Ovary (tissue), 9 donors: ENCODE measurements around the gene FTO. TPM values are rescaled to one million over a fixed set of nuclear protein-coding genes. Genes with fewer than 3 reads are reported as not detected.

Experiments used
- DNase-seq, 5 donors: peaks; one replicate each; pipeline ENCODE4 v3.0.0-alpha.2; 2019 to 2020
- H3K27ac ChIP-seq, 2 donors: fragments of 200-600 bp; one replicate each; pipeline versions ENCODE4 v1.5.1 to v1.8.0; 2019 to 2022
- H3K27me3 ChIP-seq: fragments of 200-600 bp; one replicate; pipeline ENCODE4 v1.8.0; 2022
- H3K36me3 ChIP-seq: fragments of 200-600 bp; sonication (generic); one replicate; pipeline ENCODE4 v1.5.1; 2019
- H3K4me1 ChIP-seq: one replicate; pipeline ENCODE4 v1.8.1; 2013; ENCODE audit warnings: mild to moderate bottlenecking, moderate library complexity; ENCODE audit not compliant: insufficient read depth
- H3K4me3 ChIP-seq: fragments of 200-600 bp; sonication (generic); one replicate; pipeline ENCODE4 v1.5.1; 2017
- H3K9me3 ChIP-seq, 2 donors: fragments of 200-600 bp in 1 of 2; sonication (generic) in 1 of 2; one replicate each; pipeline versions ENCODE4 v1.5.1 to v1.8.1; 2013 to 2019; ENCODE audit warnings: mild to moderate bottlenecking in 1 of 2, moderate library complexity in 1 of 2
- CTCF ChIP-seq, 3 donors: fragments of 450-650 bp in 2 of 3; fragments of 200-600 bp in 1 of 3; IDR thresholded peaks; one replicate each; pipeline versions ENCODE4 v1.5.1 to v1.8.0; 2016 to 2022; ENCODE audit warnings: antibody characterized with exemption in 3 of 3, mild to moderate bottlenecking in 1 of 3
- EP300 ChIP-seq: sonication (generic); formaldehyde crosslinking; IDR thresholded peaks from one replicate; pipeline ENCODE4 v1.6.1; 2017; ENCODE audit warnings: antibody characterized with exemption
- POLR2A ChIP-seq: fragments of 450-650 bp; IDR thresholded peaks from one replicate; pipeline ENCODE4 v1.6.1; 2017; ENCODE audit warnings: antibody characterized with exemption, mild to moderate bottlenecking, moderate library complexity
- WGBS, 3 donors: extraction: QIAGEN DNeasy Blood & Tissue Kit in 1 of 3; methylation state at CpG; one replicate each; pipeline versions ENCODE4 v1.1.5 to v1.1.7; 2013 to 2017; 5-methylcytosine and 5-hydroxymethylcytosine counted together
- intact Hi-C, 4 donors: fragments of 100-400 bp; cut with DNase I; formaldehyde crosslinking; loops; one replicate each; pipeline versions ENCODE4 v1.11.0 to v1.15.1; 2022 to 2023
- polyA plus RNA-seq, 2 donors: library from polyadenylated mRNA; stranded (reverse); fragments of 200-250 nt in 1 of 2; fragments of 350-450 nt in 1 of 2; fragmentation: Illumina TruSeq in 1 of 2; extraction: RNeasy Lipid Tissue Mini Kit (QIAGEN cat#74804) in 1 of 2; gene quantifications; one replicate each; pipeline ENCODE4 v1.2.3, GENCODE V29; 2013 to 2014
- total RNA-seq, 7 donors: library from RNA; depleted of rRNA in 2 of 7; stranded (reverse); fragments of >200 nt in 2 of 7; fragmentation: NEBNext Ultra II Directional in 3 of 7; extraction: Animal tissue kit (Norgen Biotek cat#: 25700) in 3 of 7; gene quantifications; one replicate each; pipeline versions ENCODE4 v1.1.0 to v1.2.4, GENCODE V29; 2016 to 2023
- donor health status: DM: no; HTN: no; CAD: no; lungs with moderate emphysema.
- donor health status: DM: no; HTN: no; CAD: no.
- donor health status: Bipolar disorder and iron deficiency.
- donor health status: DM: yes; HTN: yes; CAD: no.
- donor health status: DM: no; HTN: no; CAD: no.
- donor health status: DM: yes; HTN: yes; CAD: no.

FTO gene
- total and polyA plus RNA-seq, 9 donors, result 43.6 to 128 (median 91.4) TPM

GRCh38 chr16:54061454-54061853 is 357.5 kb downstream of the FTO start:
- TF ChIP-seq EP300 (no peak), POLR2A (no peak), CTCF (IDR thresholded peaks at IDR 0.05) (no peak)
- intact Hi-C loops, result no loop called here
- no peaks in the 10 kb centered on the region for H3K36me3 ChIP-seq
- no peaks in the 10 kb centered on the region for H3K9me3 ChIP-seq
- DNase-seq, result no peak
- H3K4me1 ChIP-seq, result peaks cover 1% of the 10 kb centered on the region
- H3K4me3 ChIP-seq, result no peak overlapping the region
- WGBS, 3 donors, result 89 to 97% (median 94%) methylated on average over 6 of the region's 6 CpGs
- H3K27ac ChIP-seq, result no peak overlapping the region
- H3K27me3 ChIP-seq, result no peaks in the 10 kb centered on the region

- Histone ChIP-seq H3K27ac (no peak overlapping the region), H3K36me3 (no peaks in the 10 kb centered on the region), H3K4me3 (no peak overlapping the region), H3K9me3 (no peaks in the 10 kb centered on the region), H3K4me1 (peaks cover 1% of the 10 kb centered on the region), H3K27me3 (no peaks in the 10 kb centered on the region)
- WGBS, 3 donors, result 68 to 80% (median 71%) methylated on average over 13 of the region's 13 CpGs
- intact Hi-C loops, result no loop called here
- no peak for DNase-seq
- TF ChIP-seq EP300, result no peak
- no peak for TF ChIP-seq CTCF (IDR thresholded peaks at IDR 0.05)
- no peak for TF ChIP-seq POLR2A
Observed at GRCh38 chr16:54062361-54063278, 358.7 kb downstream of the FTO start.

- H3K9me3 ChIP-seq, result no peaks in the 10 kb centered on the region
- no peak overlapping the region for H3K27ac ChIP-seq
- no peak for DNase-seq
- intact Hi-C loops, result no loop called here
- no peaks in the 10 kb centered on the region for H3K27me3 ChIP-seq
- no peak for TF ChIP-seq CTCF (IDR thresholded peaks at IDR 0.05)
- no peak for TF ChIP-seq POLR2A
- TF ChIP-seq EP300, result no peak
- H3K4me1 ChIP-seq, result peaks cover 1% of the 10 kb centered on the region
- 35 to 70% (median 52%) methylated on average over 10 of the region's 10 CpGs for WGBS, 3 donors
- H3K36me3 ChIP-seq, result no peaks in the 10 kb centered on the region
- H3K4me3 ChIP-seq, result no peak overlapping the region
Observed at GRCh38 chr16:54063279-54063773, 359.4 kb downstream of the FTO start.

- H3K27me3 ChIP-seq, result no peaks in the 10 kb centered on the region
- DNase-seq, result no peak
- no peak overlapping the region for H3K4me3 ChIP-seq
- no peak overlapping the region for H3K27ac ChIP-seq
- 79 to 84% (median 80%) methylated on average over 4 of the region's 4 CpGs for WGBS, 3 donors
- H3K36me3 ChIP-seq, result no peaks in the 10 kb centered on the region
- no peak for TF ChIP-seq CTCF (IDR thresholded peaks at IDR 0.05)
- TF ChIP-seq POLR2A, result no peak
- no peak for TF ChIP-seq EP300
- H3K9me3 ChIP-seq, result no peaks in the 10 kb centered on the region
- intact Hi-C loops, result no loop called here
- peaks cover 1% of the 10 kb centered on the region for H3K4me1 ChIP-seq
Observed at GRCh38 chr16:54066451-54067105, 362.6 kb downstream of the FTO start.
